Tibial artery (tissue), 4 donors: ENCODE data around the gene EDIL3.
A peak's percentile ranks its signal among the peaks of the same experiment; 100 is the strongest.

Source experiments
- DNase-seq, 2 donors: peaks; one replicate each; pipeline ENCODE4 v3.0.0-alpha.2; 2019
- H3K27ac ChIP-seq, 2 donors: fragments of 200-600 bp; sonication (generic) in 1 of 2; 1 replicate in 1 of 2; 2 replicates in 1 of 2; pipeline ENCODE4 v1.5.1; 2018 to 2019; ENCODE audit warnings: mild to moderate bottlenecking in 1 of 2
- H3K27me3 ChIP-seq, 2 donors: fragments of 200-600 bp; sonication (generic) in 1 of 2; one replicate each; pipeline versions ENCODE4 v1.5.1 to v1.6.0; 2016 to 2019
- H3K36me3 ChIP-seq, 3 donors: fragments of 200-600 bp; sonication (generic) in 2 of 3; one replicate each; pipeline ENCODE4 v1.5.1; 2016 to 2019; ENCODE audit warnings: mild to moderate bottlenecking in 2 of 3
- H3K4me1 ChIP-seq, 4 donors: fragments of 200-600 bp; sonication (generic) in 2 of 4; 1 replicate in 3 of 4; 2 replicates in 1 of 4; pipeline ENCODE4 v1.5.1; 2016 to 2019
- H3K4me3 ChIP-seq, 2 donors: fragments of 200-600 bp; sonication (generic) in 1 of 2; 1 replicate in 1 of 2; 2 replicates in 1 of 2; pipeline ENCODE4 v1.5.1; 2018 to 2019; ENCODE audit warnings: mild to moderate bottlenecking in 2 of 2
- H3K9me3 ChIP-seq, 3 donors: fragments of 200-600 bp; sonication (generic) in 1 of 3; one replicate each; pipeline ENCODE4 v1.5.1; 2016 to 2019
- intact Hi-C: fragments of 100-400 bp; cut with DNase I; formaldehyde crosslinking; loops from one replicate; pipeline ENCODE4 v1.15.0; 2023; ENCODE audit warnings: low total_unique reads
- TF ChIP-seq, protein P1 (sequence below), 2 experiments: fragments of 200-600 bp in 1 of 2; fragments of 450-650 bp in 1 of 2; IDR thresholded peaks; one replicate each; pipeline ENCODE4 v1.5.1; 2017 to 2019; ENCODE audit warnings: antibody characterized with exemption in 2 of 2, mild to moderate bottlenecking in 1 of 2, moderate library complexity in 1 of 2

The EDIL3 gene

DNA sequence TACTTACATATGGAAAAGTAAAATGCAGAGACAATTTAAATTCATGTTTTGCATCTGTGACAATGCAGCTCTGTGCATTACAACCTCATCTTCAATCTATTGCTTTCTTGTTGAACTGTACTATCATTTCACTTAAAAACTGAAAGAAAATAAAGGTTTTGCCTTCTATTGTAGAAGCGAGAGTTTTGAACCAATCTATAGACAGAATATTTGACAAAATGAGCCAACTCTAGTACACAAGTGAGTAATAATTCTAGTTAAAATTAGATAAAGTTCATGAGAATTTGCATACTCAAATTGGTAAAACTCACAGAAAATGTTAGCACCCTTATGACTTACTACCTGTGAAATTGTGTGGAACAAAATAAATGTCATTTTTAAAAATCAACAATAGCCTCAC lies 123.7 kb downstream of the EDIL3 start:
- Histone ChIP-seq H3K4me1 (peaks cover 0 to 20% (median 6%) of the 10 kb centered on the region in 4 donors), H3K36me3 (no peaks in the 10 kb centered on the region), H3K9me3 (no peaks in the 10 kb centered on the region), H3K4me3 (no peak overlapping the region), H3K27ac (no peak overlapping the region), H3K27me3 (no peaks in the 10 kb centered on the region)
- TF ChIP-seq, protein P1, sequence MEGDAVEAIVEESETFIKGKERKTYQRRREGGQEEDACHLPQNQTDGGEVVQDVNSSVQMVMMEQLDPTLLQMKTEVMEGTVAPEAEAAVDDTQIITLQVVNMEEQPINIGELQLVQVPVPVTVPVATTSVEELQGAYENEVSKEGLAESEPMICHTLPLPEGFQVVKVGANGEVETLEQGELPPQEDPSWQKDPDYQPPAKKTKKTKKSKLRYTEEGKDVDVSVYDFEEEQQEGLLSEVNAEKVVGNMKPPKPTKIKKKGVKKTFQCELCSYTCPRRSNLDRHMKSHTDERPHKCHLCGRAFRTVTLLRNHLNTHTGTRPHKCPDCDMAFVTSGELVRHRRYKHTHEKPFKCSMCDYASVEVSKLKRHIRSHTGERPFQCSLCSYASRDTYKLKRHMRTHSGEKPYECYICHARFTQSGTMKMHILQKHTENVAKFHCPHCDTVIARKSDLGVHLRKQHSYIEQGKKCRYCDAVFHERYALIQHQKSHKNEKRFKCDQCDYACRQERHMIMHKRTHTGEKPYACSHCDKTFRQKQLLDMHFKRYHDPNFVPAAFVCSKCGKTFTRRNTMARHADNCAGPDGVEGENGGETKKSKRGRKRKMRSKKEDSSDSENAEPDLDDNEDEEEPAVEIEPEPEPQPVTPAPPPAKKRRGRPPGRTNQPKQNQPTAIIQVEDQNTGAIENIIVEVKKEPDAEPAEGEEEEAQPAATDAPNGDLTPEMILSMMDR (IDR thresholded peaks at IDR 0.05): no peak
- no peak for DNase-seq
- intact Hi-C loops: no loop called here

DNA sequence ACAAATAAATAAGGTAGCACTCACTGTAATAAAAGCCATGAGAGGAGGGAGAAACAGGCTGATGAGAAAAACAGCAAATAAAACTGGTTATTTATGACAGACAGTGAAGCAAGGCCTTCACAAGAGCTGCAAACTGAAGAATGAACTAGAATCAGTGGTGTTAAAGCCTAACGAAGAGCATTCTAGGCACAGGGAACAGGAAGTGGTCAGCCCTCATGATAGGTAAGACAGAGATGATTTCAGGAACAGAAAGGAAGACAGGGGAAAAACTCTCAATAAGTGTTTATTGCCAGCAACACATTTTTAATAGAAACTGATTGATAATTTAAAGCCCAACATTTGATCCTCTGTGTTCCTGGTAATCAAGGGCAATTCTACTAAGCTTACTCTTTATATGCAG lies 124.5 kb downstream of the EDIL3 start:
- Histone ChIP-seq H3K9me3 (no peaks in the 10 kb centered on the region), H3K36me3 (no peaks in the 10 kb centered on the region), H3K27me3 (no peaks in the 10 kb centered on the region), H3K4me1 (peaks cover 0 to 20% (median 6%) of the 10 kb centered on the region in 4 donors), H3K4me3 (no peak overlapping the region), H3K27ac (no peak overlapping the region)
- TF ChIP-seq, protein P1 (IDR thresholded peaks at IDR 0.05): no peak
- intact Hi-C loops: no loop called here
- no peak for DNase-seq

DNA sequence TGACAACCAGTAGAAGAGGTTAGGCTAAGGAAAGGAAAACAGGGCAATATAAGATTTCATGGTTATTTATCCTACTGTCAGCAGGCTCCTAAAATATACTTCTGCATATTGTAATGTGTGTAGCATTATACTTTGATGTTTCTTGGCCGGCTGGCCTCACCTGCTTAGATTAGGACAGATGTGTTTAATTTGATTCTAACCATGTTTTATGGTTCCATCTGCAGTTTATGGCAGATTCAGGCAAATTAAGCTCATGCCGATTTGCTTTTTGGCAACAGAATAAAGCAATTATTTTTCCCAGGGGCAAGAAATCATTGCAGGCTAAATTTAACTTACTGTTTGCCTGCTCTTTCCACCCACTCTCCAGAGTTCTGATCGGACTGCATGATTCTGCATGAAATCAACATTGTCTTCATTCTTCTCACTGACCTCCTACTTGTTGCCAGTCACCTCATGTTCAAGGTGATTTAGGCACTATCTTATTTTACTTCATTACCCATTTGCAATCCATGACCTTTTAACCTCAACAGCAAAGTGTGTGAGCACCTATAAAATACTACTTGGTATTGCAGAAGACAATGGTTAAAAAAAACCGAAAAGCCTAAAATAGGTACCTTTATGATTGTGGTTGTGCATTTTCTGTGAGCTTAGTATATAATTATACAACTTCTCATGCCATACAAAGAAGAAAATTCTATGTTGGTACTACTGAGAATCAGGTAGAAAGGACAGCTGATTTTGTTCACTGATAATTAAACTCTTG lies 125.2 kb downstream of the EDIL3 start:
- Histone ChIP-seq H3K4me3 (no peak overlapping the region), H3K27ac (no peak overlapping the region), H3K4me1 (peaks cover 0 to 18% (median 6%) of the 10 kb centered on the region in 4 donors), H3K36me3 (no peaks in the 10 kb centered on the region), H3K27me3 (no peaks in the 10 kb centered on the region), H3K9me3 (no peaks in the 10 kb centered on the region)
- intact Hi-C loops: no loop called here
- no peak for DNase-seq
- TF ChIP-seq, protein P1 (IDR thresholded peaks at IDR 0.05): no peak

DNA sequence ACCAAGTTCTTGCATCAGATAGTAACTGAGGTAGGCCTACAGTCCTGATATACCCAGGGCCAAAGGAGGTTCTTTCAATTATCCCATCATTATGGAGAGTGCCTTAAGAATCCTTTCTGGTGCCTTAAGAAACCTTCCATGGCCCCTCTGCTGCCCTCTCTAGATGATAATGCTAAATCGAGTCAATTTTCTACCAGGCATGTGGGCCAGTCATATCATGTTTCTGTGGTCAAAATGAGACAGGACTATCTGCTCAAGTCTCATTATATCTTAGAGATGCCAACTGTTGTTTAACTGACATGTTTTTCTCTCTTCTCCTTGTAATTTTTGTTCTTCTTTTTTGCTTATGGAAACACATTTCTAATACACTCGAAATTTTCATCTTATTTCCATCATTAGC lies 127.6 kb downstream of the EDIL3 start:
- H3K4me1 ChIP-seq: peaks cover 0 to 16% (median 6%) of the 10 kb centered on the region in 4 donors
- intact Hi-C loops: no loop called here
- TF ChIP-seq, protein P1 (IDR thresholded peaks at IDR 0.05): no peak

DNA sequence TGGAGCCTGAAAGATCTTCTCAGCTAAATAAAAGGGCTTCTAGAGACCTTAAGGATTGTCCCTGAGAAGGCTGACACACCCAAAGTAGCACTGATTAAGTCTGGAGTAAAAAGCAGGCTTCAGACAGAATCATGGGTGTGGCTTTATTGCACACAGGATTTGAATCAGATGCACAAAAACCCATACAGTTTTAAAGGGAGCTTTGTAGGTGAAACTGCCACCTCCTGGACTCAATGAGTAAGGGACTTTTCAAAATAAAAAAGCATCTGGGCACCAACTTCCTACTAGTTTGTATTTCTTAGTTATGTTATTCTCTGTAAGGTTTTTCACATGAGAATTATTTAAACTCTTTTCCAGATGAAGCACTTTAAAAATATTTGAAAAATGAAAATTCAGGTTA lies 129.4 kb downstream of the EDIL3 start:
- no peak overlapping the region for H3K27ac ChIP-seq
- H3K9me3 ChIP-seq: no peaks in the 10 kb centered on the region
- DNase-seq: no peak
- H3K36me3 ChIP-seq: no peaks in the 10 kb centered on the region
- TF ChIP-seq, protein P1 (IDR thresholded peaks at IDR 0.05): peak; percentile 27 to 34
- no peaks in the 10 kb centered on the region for H3K27me3 ChIP-seq
- intact Hi-C loops: no loop called here
- H3K4me3 ChIP-seq: no peak overlapping the region
- peaks cover 0 to 16% (median 6%) of the 10 kb centered on the region in 4 donors for H3K4me1 ChIP-seq

More for the DNA sequence above, 127.6 kb downstream of the EDIL3 start:
- Histone ChIP-seq H3K36me3 (no peaks in the 10 kb centered on the region), H3K9me3 (no peaks in the 10 kb centered on the region), H3K4me3 (no peak overlapping the region), H3K27ac (no peak overlapping the region), H3K27me3 (no peaks in the 10 kb centered on the region)
- no peak for DNase-seq
